Fibroblast of the aortic adventitia (primary cell): Measurements from ENCODE around the gene PRDM15. TPM values are rescaled to one million over a fixed set of nuclear protein-coding genes. Genes with fewer than 3 reads are reported as not detected.

Source experiments
- DNase-seq: peaks from one replicate; pipeline ENCODE4 v3.0.0-alpha.2; 2010; ENCODE audit warnings: low read depth
- H3K4me3 ChIP-seq: 2 replicates; pipeline ENCODE4 v1.5.1; 2011; ENCODE audit warnings: low read depth, mild to moderate bottlenecking, control low read depth, low read length, moderate library complexity
- total RNA-seq: library from RNA; depleted of rRNA; stranded (reverse); fragments of >200 nt; gene quantifications from 2 replicates; pipeline ENCODE4 v1.2.3, GENCODE V29; 2012; ENCODE audit warnings: low replicate concordance
- TF ChIP-seq, protein P1 (sequence below): IDR thresholded peaks from 2 replicates; pipeline ENCODE4 v1.5.1; 2011; ENCODE audit warnings: mild to moderate bottlenecking, low read length, control low read depth, inconsistent platforms; ENCODE audit not compliant: insufficient read depth

The PRDM15 gene
- total RNA-seq, 1 donor, result 4.7 TPM

DNA sequence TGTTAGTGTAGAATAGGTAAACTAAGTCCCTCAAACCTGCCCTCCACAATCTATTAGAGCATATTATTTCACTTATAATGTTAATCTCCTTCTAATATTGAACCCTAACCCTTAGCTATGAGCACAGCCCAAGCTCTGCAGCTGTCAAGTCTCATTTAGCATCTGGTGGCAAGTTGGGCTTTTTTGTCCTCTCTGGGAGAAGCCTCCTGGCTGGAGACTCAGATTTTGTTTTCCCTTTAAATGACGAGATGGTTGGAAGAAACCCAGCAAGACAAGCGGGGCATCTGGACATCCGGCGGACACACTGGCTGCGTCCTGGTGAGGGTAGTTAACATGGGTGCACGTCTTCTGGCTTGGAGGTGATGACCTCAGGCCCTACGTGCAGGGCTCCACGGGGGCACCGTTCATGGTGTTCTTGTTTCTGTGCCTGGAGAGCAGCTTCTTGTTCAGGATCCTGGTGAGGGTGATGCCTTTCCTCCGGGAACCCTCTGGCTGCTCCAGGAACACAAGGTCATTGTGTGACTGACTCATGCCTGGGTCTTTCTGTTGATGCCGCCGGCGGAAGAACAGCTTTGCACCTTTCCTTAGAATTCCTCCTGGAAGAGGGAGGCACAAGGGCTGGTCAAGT, 9.7 kb upstream of the PRDM15 start:
- H3K4me3 ChIP-seq, result no peak overlapping the region
- DNase-seq, result no peak
- TF ChIP-seq, protein P1, sequence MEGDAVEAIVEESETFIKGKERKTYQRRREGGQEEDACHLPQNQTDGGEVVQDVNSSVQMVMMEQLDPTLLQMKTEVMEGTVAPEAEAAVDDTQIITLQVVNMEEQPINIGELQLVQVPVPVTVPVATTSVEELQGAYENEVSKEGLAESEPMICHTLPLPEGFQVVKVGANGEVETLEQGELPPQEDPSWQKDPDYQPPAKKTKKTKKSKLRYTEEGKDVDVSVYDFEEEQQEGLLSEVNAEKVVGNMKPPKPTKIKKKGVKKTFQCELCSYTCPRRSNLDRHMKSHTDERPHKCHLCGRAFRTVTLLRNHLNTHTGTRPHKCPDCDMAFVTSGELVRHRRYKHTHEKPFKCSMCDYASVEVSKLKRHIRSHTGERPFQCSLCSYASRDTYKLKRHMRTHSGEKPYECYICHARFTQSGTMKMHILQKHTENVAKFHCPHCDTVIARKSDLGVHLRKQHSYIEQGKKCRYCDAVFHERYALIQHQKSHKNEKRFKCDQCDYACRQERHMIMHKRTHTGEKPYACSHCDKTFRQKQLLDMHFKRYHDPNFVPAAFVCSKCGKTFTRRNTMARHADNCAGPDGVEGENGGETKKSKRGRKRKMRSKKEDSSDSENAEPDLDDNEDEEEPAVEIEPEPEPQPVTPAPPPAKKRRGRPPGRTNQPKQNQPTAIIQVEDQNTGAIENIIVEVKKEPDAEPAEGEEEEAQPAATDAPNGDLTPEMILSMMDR, result no peak

DNA sequence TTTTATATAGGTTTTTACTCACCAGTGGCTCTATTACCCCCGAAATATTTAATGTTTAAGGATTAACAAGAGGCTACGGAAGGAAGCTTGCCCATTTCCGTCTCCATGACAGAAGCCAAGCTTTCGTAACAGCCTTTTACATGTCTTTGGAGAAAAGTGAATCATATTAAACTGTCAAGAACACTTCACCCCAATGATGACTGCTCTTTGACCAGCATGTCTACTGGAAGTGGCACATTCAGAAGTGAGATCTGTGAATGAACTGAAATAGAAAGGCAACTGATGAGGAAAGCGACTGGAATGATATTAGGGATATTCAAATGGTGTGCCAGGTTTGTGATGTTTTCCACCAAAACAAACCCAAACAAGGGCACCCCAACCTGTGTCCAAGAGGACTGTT, 8.5 kb upstream of the PRDM15 start:
- TF ChIP-seq, protein P1, result no peak
- DNase-seq, result no peak
- H3K4me3 ChIP-seq, result no peak overlapping the region

DNA sequence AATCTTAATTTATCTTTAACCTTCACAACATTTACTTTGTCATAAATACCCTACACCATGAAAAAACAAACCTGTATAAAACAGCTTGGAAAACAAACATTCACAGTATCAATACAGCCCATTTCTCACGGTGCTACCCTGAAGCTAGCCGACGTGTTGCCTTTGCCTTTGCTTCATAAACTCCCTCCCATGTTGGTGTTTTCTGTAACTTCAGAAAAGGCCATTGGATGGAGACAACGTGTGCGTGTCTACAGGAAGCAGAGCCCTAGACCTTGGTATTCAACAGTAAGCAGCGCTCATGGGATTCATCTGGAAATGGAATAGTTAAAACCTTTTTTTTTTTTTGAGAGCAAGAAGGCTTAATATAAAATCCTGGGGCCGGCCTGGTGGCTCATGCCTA, 7.2 kb upstream of the PRDM15 start:
- TF ChIP-seq, protein P1, result no peak

DNA sequence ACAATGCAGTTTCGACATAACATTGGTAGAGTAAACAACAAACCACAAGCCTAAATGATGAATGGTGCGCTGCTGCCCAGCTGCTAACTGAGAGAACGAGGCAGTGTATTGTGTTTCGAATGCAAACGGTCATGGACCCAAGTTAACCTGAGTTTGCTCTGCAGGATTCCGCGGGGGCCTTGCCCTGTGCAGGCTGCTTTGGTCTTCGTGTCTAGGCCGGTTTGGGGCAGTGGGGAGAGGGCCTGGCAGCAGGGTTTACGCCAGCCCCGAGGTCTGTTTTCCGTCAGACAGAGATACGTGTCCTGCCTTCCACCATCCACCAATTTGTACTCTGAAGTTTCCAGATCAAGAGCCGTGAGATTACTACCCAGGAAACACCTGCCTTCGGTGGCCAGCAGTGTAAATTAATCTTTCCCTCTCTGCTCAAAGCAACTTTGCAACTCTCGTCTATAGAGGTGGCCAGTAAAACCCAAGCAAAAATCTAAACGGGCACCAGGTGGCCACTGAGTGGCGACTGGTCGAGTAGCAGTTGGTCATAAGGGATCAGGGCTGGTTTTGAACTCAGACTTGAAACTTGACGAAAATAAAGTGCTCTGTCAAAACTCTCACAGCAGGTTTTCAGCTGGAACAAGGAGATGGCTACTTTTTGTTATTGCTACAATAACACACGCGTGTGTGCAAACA, 6.3 kb upstream of the PRDM15 start:
- no peak for DNase-seq
- TF ChIP-seq, protein P1, result no peak
- no peak overlapping the region for H3K4me3 ChIP-seq

More for the DNA sequence above, 7.2 kb upstream of the PRDM15 start:
- no peak overlapping the region for H3K4me3 ChIP-seq
- no peak for DNase-seq

DNA sequence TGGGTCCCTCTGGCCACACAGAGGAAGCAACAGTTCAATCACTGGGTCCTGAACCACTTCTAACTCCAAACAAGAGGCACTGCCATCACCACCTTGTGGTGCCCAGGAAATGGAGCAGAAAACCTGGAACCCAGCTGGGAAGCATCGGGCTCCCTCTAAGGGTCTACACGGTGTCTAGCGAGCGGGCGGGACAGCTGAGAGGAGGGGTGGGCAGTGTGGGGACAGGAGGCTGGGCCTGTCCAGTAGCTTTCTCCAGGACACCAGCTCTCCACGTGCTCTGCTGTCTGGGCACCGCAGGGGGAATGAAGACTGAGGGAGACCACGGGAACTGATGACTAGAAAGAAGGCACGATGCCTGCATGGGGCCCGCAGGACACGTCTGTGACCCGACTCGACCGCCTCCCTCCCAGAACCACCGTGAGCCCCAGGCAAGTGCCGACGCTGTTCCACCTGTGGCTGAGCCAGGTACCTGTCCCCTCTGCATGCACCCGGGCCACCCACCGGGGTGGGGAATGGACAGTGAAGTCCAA, 5.4 kb upstream of the PRDM15 start:
- no peak overlapping the region for H3K4me3 ChIP-seq
- TF ChIP-seq, protein P1, result no peak
- DNase-seq, result no peak

DNA sequence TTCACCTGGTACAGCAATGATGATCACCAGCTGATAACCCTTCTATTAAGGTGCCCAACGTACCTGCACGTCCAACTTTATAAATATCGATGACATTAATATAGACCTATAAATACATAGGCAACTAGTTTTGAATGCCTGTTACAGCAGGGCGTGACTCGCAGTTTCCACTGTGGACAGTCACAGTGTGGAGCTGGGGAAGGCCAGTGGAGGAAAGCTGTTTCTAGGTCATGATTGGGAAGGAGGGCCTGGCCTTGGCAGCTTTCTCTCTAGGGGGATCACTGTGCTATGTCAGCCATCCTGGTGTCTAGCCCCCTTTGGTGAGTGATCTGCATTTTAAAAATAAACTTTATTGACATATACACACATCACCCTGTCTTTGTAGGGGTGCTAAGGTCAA, 4.4 kb upstream of the PRDM15 start:
- TF ChIP-seq, protein P1, result no peak
- DNase-seq, result no peak
- H3K4me3 ChIP-seq, result no peak overlapping the region

DNA sequence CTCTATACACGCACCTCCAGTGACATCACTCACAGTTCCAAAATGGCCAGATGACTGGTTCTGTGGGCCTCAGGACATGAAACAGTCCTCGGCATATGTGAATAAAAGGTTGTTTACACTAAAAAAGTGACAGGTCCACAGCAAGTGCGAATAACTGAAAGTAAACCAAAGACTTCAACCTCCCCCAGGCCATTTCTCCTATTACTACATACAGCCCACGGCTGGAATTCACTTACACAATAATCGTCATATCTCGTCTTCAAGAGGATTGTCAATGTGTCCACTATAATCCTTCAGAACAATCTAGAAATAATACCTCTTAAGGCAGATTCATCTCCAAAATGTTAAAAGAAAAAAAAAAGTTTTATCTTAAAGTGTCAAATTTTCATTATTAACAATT, 1.9 kb upstream of the PRDM15 start:
- no peak overlapping the region for H3K4me3 ChIP-seq
- DNase-seq, result no peak
- TF ChIP-seq, protein P1, result no peak
